ENCODE results near the gene HSP90AA1. TPM values are rescaled to one million over a fixed set of nuclear protein-coding genes. Genes with fewer than 3 reads are reported as not detected.
A peak's percentile ranks its signal among the peaks of the same experiment; 100 is the strongest.

The HSP90AA1 gene
- total RNA-seq, 1 donor from 2014 or later: 540 TPM

- Histone ChIP-seq H3K9me3 (no peaks in the 10 kb centered on the region), H3K27ac (no peak overlapping the region), H3K27me3 (ENCODE audit: low read depth) (no peaks in the 10 kb centered on the region), H3K4me3 (no peak overlapping the region), H3K4me1 (no peaks in the 10 kb centered on the region), H3K36me3 (peaks cover 100% of the 10 kb centered on the region)
- peak; percentile 84 for DNase-seq
- intact Hi-C loops (cut with DNase I): no loop called here
- peak; percentile 94 to 97 for ATAC-seq
- peak; percentile 53 for TF ChIP-seq CTCF (IDR thresholded peaks at IDR 0.05)
Observed at GRCh38 chr14:102046337-102047278, 40.2 kb downstream of the HSP90AA1 start.

- TF ChIP-seq CTCF (IDR thresholded peaks at IDR 0.05): no peak
- Histone ChIP-seq H3K36me3 (peaks cover 100% of the 10 kb centered on the region), H3K27me3 (ENCODE audit: low read depth) (no peaks in the 10 kb centered on the region), H3K9me3 (no peaks in the 10 kb centered on the region), H3K4me3 (no peak overlapping the region), H3K27ac (no peak overlapping the region), H3K4me1 (no peaks in the 10 kb centered on the region)
- intact Hi-C loops (cut with DNase I): no loop called here
- ATAC-seq (no peak), DNase-seq (no peak)
Observed at GRCh38 chr14:102044566-102044965, 42.3 kb downstream of the HSP90AA1 start.

GRCh38 chr14:102043251-102044025 lies 43.4 kb downstream of the HSP90AA1 start:
- H3K27ac ChIP-seq: no peak overlapping the region

GRCh38 chr14:102042699-102043098 lies 44.1 kb downstream of the HSP90AA1 start:
- DNase-seq: no peak
- ATAC-seq: no peak
- intact Hi-C loops (cut with DNase I): no loop called here
- Histone ChIP-seq H3K36me3 (peaks cover 100% of the 10 kb centered on the region), H3K27me3 (ENCODE audit: low read depth) (no peaks in the 10 kb centered on the region), H3K4me1 (no peaks in the 10 kb centered on the region), H3K27ac (no peak overlapping the region), H3K9me3 (no peaks in the 10 kb centered on the region), H3K4me3 (no peak overlapping the region)
- TF ChIP-seq CTCF (IDR thresholded peaks at IDR 0.05): no peak

More at GRCh38 chr14:102043251-102044025, 43.4 kb downstream of the HSP90AA1 start:
- Histone ChIP-seq H3K4me3 (no peak overlapping the region), H3K4me1 (no peaks in the 10 kb centered on the region), H3K9me3 (no peaks in the 10 kb centered on the region), H3K36me3 (peaks cover 100% of the 10 kb centered on the region), H3K27me3 (ENCODE audit: low read depth) (no peaks in the 10 kb centered on the region)
- DNase-seq (no peak), ATAC-seq (no peak)
- TF ChIP-seq CTCF (IDR thresholded peaks at IDR 0.05): no peak
- intact Hi-C loops (cut with DNase I): no loop called here

GRCh38 chr14:102040153-102040552 lies 46.7 kb downstream of the HSP90AA1 start:
- DNase-seq (no peak), ATAC-seq (no peak)
- peaks cover 100% of the 10 kb centered on the region for H3K36me3 ChIP-seq
- H3K9me3 ChIP-seq: no peaks in the 10 kb centered on the region
- TF ChIP-seq CTCF (IDR thresholded peaks at IDR 0.05): no peak
- no peak overlapping the region for H3K4me3 ChIP-seq
- intact Hi-C loops (cut with DNase I): no loop called here
- H3K4me1 ChIP-seq: no peaks in the 10 kb centered on the region
- H3K27me3 ChIP-seq (ENCODE audit: low read depth): no peaks in the 10 kb centered on the region
- H3K27ac ChIP-seq: no peak overlapping the region

All from lower lobe of right lung (tissue), 2 donors.